Body of pancreas (tissue), 4 donors: ENCODE data around the gene PSG7.
"Not testable (repeated sequence)": the region's sequence is repeated elsewhere in the genome, so short reads cannot be mapped to it uniquely, and the experiment has no call there.

Experiments
- POLR2A ChIP-seq, 3 donors: fragments of 450-650 bp; IDR thresholded peaks; one replicate each; pipeline ENCODE4 v1.6.1; 2016; ENCODE audit warnings: antibody characterized with exemption in 3 of 3, mild to moderate bottlenecking in 2 of 3
- TF ChIP-seq, protein P1 (sequence below), 7 experiments: fragments of 450-650 bp in 4 of 7; fragments of 200-600 bp in 3 of 7; sonication (generic) in 3 of 7; IDR thresholded peaks; one replicate each; pipeline ENCODE4 v1.5.1; 2016 to 2019; ENCODE audit warnings: antibody characterized with exemption in 7 of 7

DNA sequence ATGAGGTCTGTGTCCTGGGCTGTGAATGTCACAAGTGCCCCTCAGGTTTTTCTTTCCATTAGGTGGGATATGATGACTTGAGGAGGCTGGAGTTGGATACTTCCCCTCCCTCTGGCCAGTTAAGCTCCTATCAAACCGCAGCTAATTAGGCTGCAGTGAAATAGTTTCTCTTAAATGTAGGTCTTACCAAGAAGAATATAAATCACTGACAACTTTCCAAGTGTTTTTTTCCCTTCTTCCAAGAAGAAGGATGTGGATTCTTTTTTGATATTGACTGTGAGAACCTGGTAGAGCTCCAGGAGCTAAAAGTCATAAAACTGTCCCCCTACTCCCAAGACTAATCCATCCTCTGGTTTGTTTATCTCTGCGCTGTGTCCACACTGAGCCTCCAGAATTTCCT is 14.5 kb upstream of the PSG7 start:
- TF ChIP-seq, protein P1, sequence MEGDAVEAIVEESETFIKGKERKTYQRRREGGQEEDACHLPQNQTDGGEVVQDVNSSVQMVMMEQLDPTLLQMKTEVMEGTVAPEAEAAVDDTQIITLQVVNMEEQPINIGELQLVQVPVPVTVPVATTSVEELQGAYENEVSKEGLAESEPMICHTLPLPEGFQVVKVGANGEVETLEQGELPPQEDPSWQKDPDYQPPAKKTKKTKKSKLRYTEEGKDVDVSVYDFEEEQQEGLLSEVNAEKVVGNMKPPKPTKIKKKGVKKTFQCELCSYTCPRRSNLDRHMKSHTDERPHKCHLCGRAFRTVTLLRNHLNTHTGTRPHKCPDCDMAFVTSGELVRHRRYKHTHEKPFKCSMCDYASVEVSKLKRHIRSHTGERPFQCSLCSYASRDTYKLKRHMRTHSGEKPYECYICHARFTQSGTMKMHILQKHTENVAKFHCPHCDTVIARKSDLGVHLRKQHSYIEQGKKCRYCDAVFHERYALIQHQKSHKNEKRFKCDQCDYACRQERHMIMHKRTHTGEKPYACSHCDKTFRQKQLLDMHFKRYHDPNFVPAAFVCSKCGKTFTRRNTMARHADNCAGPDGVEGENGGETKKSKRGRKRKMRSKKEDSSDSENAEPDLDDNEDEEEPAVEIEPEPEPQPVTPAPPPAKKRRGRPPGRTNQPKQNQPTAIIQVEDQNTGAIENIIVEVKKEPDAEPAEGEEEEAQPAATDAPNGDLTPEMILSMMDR (IDR thresholded peaks at IDR 0.05), result not testable (repeated sequence)
- TF ChIP-seq POLR2A (IDR thresholded peaks at IDR 0.05), result not testable (repeated sequence)
